H1 (cell line): ENCODE results near the gene IFNK. TPM values are rescaled to one million over a fixed set of nuclear protein-coding genes. Genes with fewer than 3 reads are reported as not detected.

ENCODE experiments used
- CTCF ChIA-PET: fragments of 300-600 bp; sonication (Branson Sonifier 250); formaldehyde crosslinking; loops from one replicate; lab custom pipeline; 2021; ENCODE audit not compliant: partially characterized antibody; lab: Charles Lee
- POLR2A ChIA-PET: fragments of 300-600 bp; sonication (Branson Sonifier 250); formaldehyde crosslinking; loops from one replicate; lab custom pipeline; 2021; ENCODE audit warnings: inconsistent platforms; ENCODE audit not compliant: partially characterized antibody; lab: Charles Lee
- DNase-seq, 2 experiments: peaks; one replicate each; pipeline versions ENCODE4 v3.0.0 to v3.0.0-alpha.2; 2010 to 2022; ENCODE audit warnings: low spot score in 2 of 2, low read depth in 1 of 2, mixed read lengths in 1 of 2
- FAIRE-seq: peaks from 2 replicates; lab custom pipeline; 2011; peaks lifted over from hg19 to GRCh38; lab: Jason Lieb, UNC
- H2AFZ ChIP-seq: 2 replicates; pipeline ENCODE4 v1.8.1; 2012; ENCODE audit warnings: low read length, inconsistent platforms
- H2AK5ac ChIP-seq: 2 replicates; pipeline ENCODE4 v1.6.1; 2013; ENCODE audit warnings: low read depth, low read length
- H2BK120ac ChIP-seq: replicated peaks from 2 replicates; pipeline ENCODE3; 2013; ENCODE audit warnings: low read depth, low read length, inconsistent platforms
- H2BK12ac ChIP-seq: 2 replicates; pipeline ENCODE4 v1.6.1; 2013; ENCODE audit warnings: low read depth, low read length
- H2BK15ac ChIP-seq: 2 replicates; pipeline ENCODE4 v1.6.1; 2013; ENCODE audit warnings: low read length
- H2BK20ac ChIP-seq: 2 replicates; pipeline ENCODE4 v1.6.1; 2013; ENCODE audit warnings: low read length
- H2BK5ac ChIP-seq: 2 replicates; pipeline ENCODE4 v1.6.1; 2013; ENCODE audit warnings: low read depth, low read length
- H3K14ac ChIP-seq: 2 replicates; pipeline ENCODE4 v1.6.1; 2013; ENCODE audit warnings: inconsistent platforms; ENCODE audit not compliant: insufficient read length
- H3K18ac ChIP-seq: 2 replicates; pipeline ENCODE4 v1.6.1; 2013; ENCODE audit warnings: low read length; ENCODE audit errors: extremely low read depth
- H3K23ac ChIP-seq: 2 replicates; pipeline ENCODE4 v1.6.1; 2013; ENCODE audit warnings: inconsistent platforms; ENCODE audit not compliant: insufficient read length
- H3K23me2 ChIP-seq: 2 replicates; pipeline ENCODE4 v1.6.1; 2013; ENCODE audit warnings: low read depth, low read length
- H3K27ac ChIP-seq: 2 replicates; pipeline ENCODE4 v1.6.1; 2011; ENCODE audit warnings: low read depth, low read length, inconsistent platforms
- H3K27me3 ChIP-seq, 4 experiments: replicated peaks in 1 of 4; 1 replicate in 1 of 4; 2 replicates in 3 of 4; pipeline versions ENCODE4 v1.6.1 to v1.8.1; 2011 to 2013; ENCODE audit warnings: low read length in 3 of 4, mild to moderate bottlenecking in 3 of 4, inconsistent platforms in 2 of 4, mixed read lengths in 2 of 4, moderate library complexity in 1 of 4; ENCODE audit not compliant: control insufficient read depth in 3 of 4, insufficient read depth in 3 of 4; ENCODE audit errors: extremely low read depth in 1 of 4
- H3K36me3 ChIP-seq, 4 experiments: 2 replicates each; pipeline versions ENCODE4 v1.6.1 to v1.8.1; 2011 to 2013; ENCODE audit warnings: mild to moderate bottlenecking in 4 of 4, low read length in 3 of 4, moderate library complexity in 2 of 4, control low read depth in 1 of 4, inconsistent platforms in 1 of 4; ENCODE audit not compliant: insufficient read depth in 4 of 4, control insufficient read depth in 2 of 4
- H3K4ac ChIP-seq: replicated peaks from 2 replicates; pipeline ENCODE3; 2013; ENCODE audit warnings: low read length, low read depth, mixed read lengths, inconsistent platforms; ENCODE audit not compliant: insufficient read length
- H3K4me1 ChIP-seq, 4 experiments: replicated peaks in 1 of 4; 1 replicate in 1 of 4; 2 replicates in 3 of 4; pipeline versions ENCODE4 v1.6.1 to v1.8.1; 2011 to 2013; ENCODE audit warnings: low read length in 3 of 4, inconsistent platforms in 2 of 4, mixed read lengths in 1 of 4; ENCODE audit not compliant: insufficient read depth in 4 of 4, control insufficient read depth in 3 of 4
- H3K4me2 ChIP-seq, 2 experiments: 2 replicates each; pipeline versions ENCODE4 v1.6.1 to v1.8.1; 2011 to 2013; ENCODE audit warnings: low read depth in 2 of 2, low read length in 2 of 2, control low read depth in 1 of 2, inconsistent platforms in 1 of 2, mild to moderate bottlenecking in 1 of 2; ENCODE audit not compliant: insufficient read depth in 1 of 2
- H3K4me3 ChIP-seq, 4 experiments: fragments of 200-600, 300-600 bp in 1 of 4; sonication (generic), shearing (Covaris generic), sonication (Bioruptor Twin) in 1 of 4; 2 replicates each; pipeline versions ENCODE4 v1.5.1 to v1.8.1; 2011 to 2016; ENCODE audit warnings: low read length in 4 of 4, low read depth in 3 of 4, control low read depth in 2 of 4, inconsistent platforms in 2 of 4, mild to moderate bottlenecking in 2 of 4, mixed read lengths in 1 of 4, moderate library complexity in 1 of 4; ENCODE audit not compliant: insufficient read depth in 2 of 4; ENCODE audit errors: extremely low read depth in 1 of 4
- H3K56ac ChIP-seq: replicated peaks from 2 replicates; pipeline ENCODE3; 2013; ENCODE audit warnings: low read depth, mild to moderate bottlenecking, mixed read lengths, low read length, inconsistent platforms; ENCODE audit not compliant: insufficient read length
- H3K79me1 ChIP-seq: 2 replicates; pipeline ENCODE4 v1.6.1; 2013; ENCODE audit warnings: low read depth, low read length, control low read depth
- H3K79me2 ChIP-seq, 2 experiments: 2 replicates each; pipeline versions ENCODE4 v1.6.1 to v1.8.1; 2012 to 2013; ENCODE audit warnings: low read length in 2 of 2, mild to moderate bottlenecking in 2 of 2, inconsistent platforms in 1 of 2; ENCODE audit not compliant: insufficient read depth in 2 of 2, control insufficient read depth in 1 of 2
- H3K9ac ChIP-seq, 4 experiments: replicated peaks in 1 of 4; 1 replicate in 1 of 4; 2 replicates in 3 of 4; pipeline versions ENCODE4 v1.6.1 to v1.8.1; 2011 to 2013; ENCODE audit warnings: low read depth in 3 of 4, low read length in 3 of 4, control low read depth in 2 of 4, mild to moderate bottlenecking in 2 of 4, moderate library complexity in 2 of 4, inconsistent platforms in 1 of 4; ENCODE audit errors: extremely low read depth in 1 of 4
- H3K9me3 ChIP-seq, 2 experiments: 2 replicates each; pipeline versions ENCODE4 v1.6.1 to v1.8.1; 2012 to 2013; ENCODE audit warnings: mild to moderate bottlenecking in 2 of 2, moderate library complexity in 2 of 2, control low read depth in 1 of 2, inconsistent platforms in 1 of 2, low read depth in 1 of 2, low read length in 1 of 2, mixed read lengths in 1 of 2; ENCODE audit not compliant: insufficient read depth in 2 of 2
- H4K20me1 ChIP-seq, 2 experiments: replicated peaks in 1 of 2; 2 replicates each; pipeline versions ENCODE3 to v1.8.1; 2011 to 2013; ENCODE audit warnings: inconsistent platforms in 2 of 2, low read length in 2 of 2, mild to moderate bottlenecking in 1 of 2; ENCODE audit not compliant: insufficient read depth in 2 of 2, control insufficient read depth in 1 of 2
- H4K5ac ChIP-seq: 2 replicates; pipeline ENCODE4 v1.6.1; 2013; ENCODE audit warnings: low read length, low read depth, mixed read lengths, inconsistent platforms; ENCODE audit not compliant: insufficient read length
- H4K8ac ChIP-seq: 2 replicates; pipeline ENCODE4 v1.8.0; 2013; ENCODE audit warnings: mild to moderate bottlenecking, moderate library complexity, low read length, inconsistent platforms; ENCODE audit not compliant: insufficient read depth; ENCODE audit errors: extremely low read depth
- H4K91ac ChIP-seq: replicated peaks from 2 replicates; pipeline ENCODE3; 2013; ENCODE audit warnings: low read length, mixed read lengths, inconsistent platforms; ENCODE audit not compliant: insufficient read length
- EP300 ChIP-seq, 2 experiments: IDR thresholded peaks; 1 replicate in 1 of 2; 2 replicates in 1 of 2; pipeline ENCODE4 v1.6.1; 2011 to 2012; ENCODE audit warnings: low read depth in 2 of 2, low read length in 2 of 2, mild to moderate bottlenecking in 2 of 2, borderline replicate concordance in 1 of 2, inconsistent platforms in 1 of 2, moderate library complexity in 1 of 2
- EZH2 ChIP-seq: fragments of 200-600 bp; sonication (generic); IDR thresholded peaks from 2 replicates; pipeline ENCODE4 v1.7.1; 2012; ENCODE audit warnings: low read depth, mild to moderate bottlenecking, moderate library complexity, low read length, inconsistent platforms; ENCODE audit not compliant: severe bottlenecking
- GABPA ChIP-seq: IDR thresholded peaks from 2 replicates; pipeline ENCODE4 v1.6.1; 2011; ENCODE audit warnings: mild to moderate bottlenecking, low read length, moderate library complexity, borderline replicate concordance; ENCODE audit not compliant: insufficient read depth
- POLR2A ChIP-seq, 2 experiments: IDR thresholded peaks; 1 replicate in 1 of 2; 2 replicates in 1 of 2; pipeline ENCODE4 v1.6.1; 2011; ENCODE audit warnings: low read depth in 2 of 2, low read length in 2 of 2, mild to moderate bottlenecking in 2 of 2; ENCODE audit errors: control extremely low read depth in 1 of 2
- POU5F1 ChIP-seq: IDR thresholded peaks from 2 replicates; pipeline ENCODE4 v1.6.1; 2011; ENCODE audit warnings: low read depth, mild to moderate bottlenecking, low read length, moderate library complexity
- RAD21 ChIP-seq, 2 experiments: IDR thresholded peaks in 1 of 2; conservative IDR thresholded peaks in 1 of 2; 2 replicates each; pipeline ENCODE4 v1.6.1; 2011; ENCODE audit warnings: low read depth in 2 of 2, low read length in 2 of 2, improper control_type of control experiment in 1 of 2, inconsistent platforms in 1 of 2, mild to moderate bottlenecking in 1 of 2, moderate library complexity in 1 of 2
- TAF7 ChIP-seq: optimal IDR thresholded peaks from 2 replicates; pipeline ENCODE3; 2011; ENCODE audit warnings: low read depth, mild to moderate bottlenecking, inconsistent platforms, low read length, moderate library complexity, borderline replicate concordance
- TBP ChIP-seq: IDR thresholded peaks from 2 replicates; pipeline ENCODE4 v1.6.1; 2011; ENCODE audit warnings: low read depth, low read length, improper control_type of control experiment
- WGBS, 2 experiments: shearing (Covaris generic) in 1 of 2; methylation state at CpG; one replicate each; pipeline versions ENCODE4 v1.1.6 to v1.1.7; 2013 to 2015; ENCODE audit warnings: low lambda C conversion rate in 2 of 2, mixed read lengths in 2 of 2, inconsistent platforms in 1 of 2, low coverage in 1 of 2, missing lambda C conversion rate in 1 of 2; ENCODE audit not compliant: insufficient replicate concordance in 2 of 2, insufficient coverage in 1 of 2, insufficient read length in 1 of 2; ENCODE audit errors: extremely low coverage in 1 of 2, missing lambda C conversion rate in 1 of 2; 5-methylcytosine and 5-hydroxymethylcytosine counted together
- polyA plus RNA-seq, 7 experiments: library from polyadenylated mRNA; depleted of rRNA in 3 of 7; stranded (reverse) in 5 of 7; unstranded in 2 of 7; fragments of >200 nt in 5 of 7; fragments of 200-250 nt in 2 of 7; gene quantifications; 1 replicate in 5 of 7; 2 replicates in 1 of 7; 4 replicates in 1 of 7; pipeline versions ENCODE4 v1.2.1 to v1.2.3, GENCODE V29; 2011 to 2013; ENCODE audit warnings: missing spikeins in 2 of 7, mixed read lengths in 2 of 7
- total RNA-seq: library from RNA; stranded (reverse); fragmentation: NEBNext Ultra II Directional; extraction: Animal tissue kit (Norgen Biotek cat#: 25700); gene quantifications from 2 replicates; pipeline ENCODE4 v1.2.1, GENCODE V29; 2021
- TF ChIP-seq, protein P1 (sequence below), 3 experiments: IDR thresholded peaks; 1 replicate in 2 of 3; 2 replicates in 1 of 3; pipeline versions ENCODE4 v1.5.1 to v1.6.1; 2011; ENCODE audit warnings: low read length in 3 of 3, mild to moderate bottlenecking in 3 of 3, inconsistent platforms in 2 of 3, low read depth in 1 of 3, moderate library complexity in 1 of 3; ENCODE audit not compliant: insufficient read depth in 1 of 3; ENCODE audit errors: control extremely low read depth in 1 of 3
- TF ChIP-seq, protein P2 (sequence below): IDR thresholded peaks from 2 replicates; pipeline ENCODE4 v1.6.1; 2011; ENCODE audit warnings: low read depth, mild to moderate bottlenecking, low read length; ENCODE audit not compliant: insufficient read depth

The IFNK gene
- total and polyA plus RNA-seq, 2 of the 8 experiments (the other 6 are each of a cell fraction or from before 2014, with no cell fraction given), result not detected

DNA sequence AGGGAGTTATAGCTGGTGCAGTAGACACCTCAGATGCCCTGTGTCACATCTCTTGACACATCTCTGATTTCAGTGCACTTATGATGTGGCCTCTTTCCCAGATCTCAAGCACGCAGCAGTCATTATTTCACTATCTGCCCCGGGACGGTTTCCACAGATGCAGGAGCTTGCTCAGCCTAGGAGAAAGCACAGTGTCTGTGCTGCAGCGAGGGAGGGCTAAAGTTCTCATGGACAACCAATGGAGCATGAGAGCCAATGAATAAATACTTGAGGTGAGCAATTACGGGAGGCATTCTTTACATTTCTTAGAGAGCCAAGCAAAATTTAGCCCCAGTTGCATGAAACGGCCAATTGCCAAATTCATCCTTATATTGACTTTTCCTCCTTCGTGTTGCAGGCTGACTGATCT is 12.9 kb downstream of the IFNK start:
- no peak overlapping the region for H2BK120ac ChIP-seq
- peaks cover 0 to 5% (median 0%) of the 10 kb centered on the region in 4 experiments; a peak in 2 of 7 replicates for H3K4me1 ChIP-seq
- H3K4me3 ChIP-seq, result no peak overlapping the region
- DNase-seq (no peak), FAIRE-seq (no peak)
- H4K91ac ChIP-seq, result no peak overlapping the region
- no peak overlapping the region for H2BK12ac ChIP-seq
- H3K79me1 ChIP-seq, result no peaks in the 10 kb centered on the region
- no peaks in the 10 kb centered on the region for H3K79me2 ChIP-seq
- no peak overlapping the region for H3K18ac ChIP-seq
- no peaks in the 10 kb centered on the region for H3K9me3 ChIP-seq
- no peaks in the 10 kb centered on the region for H4K20me1 ChIP-seq
- no peaks in the 10 kb centered on the region; the same call in 1 of the 2 replicates for H3K23me2 ChIP-seq
- 80% methylated on average over 7 of the region's 7 CpGs; no CpG with 5 or more reads in 1 of the 2 experiments for WGBS, 2 experiments
- no peak overlapping the region for H3K27ac ChIP-seq
- H3K27me3 ChIP-seq, result no peaks in the 10 kb centered on the region
- H3K4ac ChIP-seq, result no peak overlapping the region
- H3K4me2 ChIP-seq, result no peak overlapping the region
- no peaks in the 10 kb centered on the region for H3K36me3 ChIP-seq
- no peak overlapping the region for H3K56ac ChIP-seq
- ChIA-PET POLR2A (no interaction called here), CTCF (interaction anchor here (0.9 to 4.6 kb wide), 16 partner anchors 7 to 290 kb away, joined by 3 to 48 read pairs (median 5); partner anchors contain the start of genes C9orf72 and MOB3B)
- H2BK5ac ChIP-seq, result no peak overlapping the region
- no peak overlapping the region for H4K5ac ChIP-seq
- H2BK20ac ChIP-seq, result no peak overlapping the region
- no peak overlapping the region for H2AFZ ChIP-seq
- no peak overlapping the region for H3K14ac ChIP-seq
- H3K9ac ChIP-seq, result no peak overlapping the region
- no peak overlapping the region for H2BK15ac ChIP-seq
- no peak overlapping the region for H3K23ac ChIP-seq
- no peak overlapping the region for H2AK5ac ChIP-seq
- no peak overlapping the region for H4K8ac ChIP-seq
- no peak for TF ChIP-seq GABPA
- TF ChIP-seq, protein P1, sequence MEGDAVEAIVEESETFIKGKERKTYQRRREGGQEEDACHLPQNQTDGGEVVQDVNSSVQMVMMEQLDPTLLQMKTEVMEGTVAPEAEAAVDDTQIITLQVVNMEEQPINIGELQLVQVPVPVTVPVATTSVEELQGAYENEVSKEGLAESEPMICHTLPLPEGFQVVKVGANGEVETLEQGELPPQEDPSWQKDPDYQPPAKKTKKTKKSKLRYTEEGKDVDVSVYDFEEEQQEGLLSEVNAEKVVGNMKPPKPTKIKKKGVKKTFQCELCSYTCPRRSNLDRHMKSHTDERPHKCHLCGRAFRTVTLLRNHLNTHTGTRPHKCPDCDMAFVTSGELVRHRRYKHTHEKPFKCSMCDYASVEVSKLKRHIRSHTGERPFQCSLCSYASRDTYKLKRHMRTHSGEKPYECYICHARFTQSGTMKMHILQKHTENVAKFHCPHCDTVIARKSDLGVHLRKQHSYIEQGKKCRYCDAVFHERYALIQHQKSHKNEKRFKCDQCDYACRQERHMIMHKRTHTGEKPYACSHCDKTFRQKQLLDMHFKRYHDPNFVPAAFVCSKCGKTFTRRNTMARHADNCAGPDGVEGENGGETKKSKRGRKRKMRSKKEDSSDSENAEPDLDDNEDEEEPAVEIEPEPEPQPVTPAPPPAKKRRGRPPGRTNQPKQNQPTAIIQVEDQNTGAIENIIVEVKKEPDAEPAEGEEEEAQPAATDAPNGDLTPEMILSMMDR (IDR thresholded peaks at IDR 0.05; ENCODE audit: control extremely low read depth in 1 of 3, insufficient read depth in 1 of 3, low read depth in 1 of 3, low read length in 3 of 3), result no peak
- TF ChIP-seq, protein P2, sequence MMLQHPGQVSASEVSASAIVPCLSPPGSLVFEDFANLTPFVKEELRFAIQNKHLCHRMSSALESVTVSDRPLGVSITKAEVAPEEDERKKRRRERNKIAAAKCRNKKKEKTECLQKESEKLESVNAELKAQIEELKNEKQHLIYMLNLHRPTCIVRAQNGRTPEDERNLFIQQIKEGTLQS, result no peak
- no peak for TF ChIP-seq TAF7
- no peak for TF ChIP-seq POU5F1
- TF ChIP-seq RAD21 (IDR thresholded peaks at IDR 0.05 in 1 of 2, conservative IDR thresholded peaks at IDR 0.05 in 1 of 2; ENCODE audit: low read depth in 2 of 2, low read length in 2 of 2), result no peak
- TF ChIP-seq EZH2, result no peak
- no peak for TF ChIP-seq POLR2A (IDR thresholded peaks at IDR 0.05; ENCODE audit: control extremely low read depth in 1 of 2, low read depth in 2 of 2, low read length in 2 of 2)
- TF ChIP-seq EP300 (IDR thresholded peaks at IDR 0.05; ENCODE audit: borderline replicate concordance in 1 of 2, low read depth in 2 of 2, low read length in 2 of 2), result no peak
- no peak for TF ChIP-seq TBP
